NCI-H510A treated with DMSO at 0.1 percent for 48 hours (cell line): Measurements from ENCODE around the gene PDE4B.

ENCODE experiments used
- DNase-seq: peaks from one replicate; lab custom pipeline; 2025; lab: John Stamatoyannopoulos, UW

The PDE4B gene

GRCh38 chr1:66265268-66265667 is 472.6 kb downstream of the PDE4B start:
- DNase-seq: no peak

GRCh38 chr1:66265796-66266195 is 473.1 kb downstream of the PDE4B start:
- no peak for DNase-seq

GRCh38 chr1:66266350-66266749 is 473.7 kb downstream of the PDE4B start:
- peak; percentile 87 for DNase-seq

GRCh38 chr1:66266756-66267155 is 474.1 kb downstream of the PDE4B start:
- no peak for DNase-seq

- DNase-seq: no peak
Observed at GRCh38 chr1:66267201-66267940, 474.7 kb downstream of the PDE4B start.

GRCh38 chr1:66269222-66269621 is 476.5 kb downstream of the PDE4B start:
- no peak for DNase-seq

GRCh38 chr1:66270119-66270812 is 477.6 kb downstream of the PDE4B start:
- no peak for DNase-seq

GRCh38 chr1:66271216-66271903 is 478.7 kb downstream of the PDE4B start:
- peak; percentile 90 for DNase-seq

GRCh38 chr1:66271904-66272254 is 479.2 kb downstream of the PDE4B start:
- DNase-seq: no peak

GRCh38 chr1:66273656-66274055 is 481.0 kb downstream of the PDE4B start:
- no peak for DNase-seq

GRCh38 chr1:66274634-66275033 is 481.9 kb downstream of the PDE4B start:
- DNase-seq: no peak

- no peak for DNase-seq
Observed at GRCh38 chr1:66275083-66275482, 482.4 kb downstream of the PDE4B start.

- no peak for DNase-seq
Observed at GRCh38 chr1:66275601-66276023, 482.9 kb downstream of the PDE4B start.

- no peak for DNase-seq
Observed at GRCh38 chr1:66276218-66276617, 483.5 kb downstream of the PDE4B start.

- DNase-seq: no peak
Observed at GRCh38 chr1:66278260-66279021, 485.7 kb downstream of the PDE4B start.

GRCh38 chr1:66281808-66282207 is 489.1 kb downstream of the PDE4B start:
- no peak for DNase-seq

- no peak for DNase-seq
Observed at GRCh38 chr1:66282343-66282852, 489.7 kb downstream of the PDE4B start.

- no peak for DNase-seq
Observed at GRCh38 chr1:66282891-66283621, 490.4 kb downstream of the PDE4B start.

GRCh38 chr1:66283622-66284041 is 490.9 kb downstream of the PDE4B start:
- no peak for DNase-seq

- no peak for DNase-seq
Observed at GRCh38 chr1:66284746-66285145, 492.1 kb downstream of the PDE4B start.

GRCh38 chr1:66285618-66286270 is 493.0 kb downstream of the PDE4B start:
- DNase-seq: no peak
